NB4 (cell line): ENCODE data around the gene ANKRD13B.
A peak's percentile ranks its signal among the peaks of the same experiment; 100 is the strongest.

Experiments
- DNase-seq: peaks from one replicate; pipeline ENCODE4 v3.0.0; 2010; ENCODE audit warnings: low read depth
- H3K4me3 ChIP-seq: one replicate; pipeline ENCODE4 v1.5.1; 2011; ENCODE audit warnings: mild to moderate bottlenecking, low read depth, low read length, moderate library complexity
- CTCF ChIP-seq: IDR thresholded peaks from one replicate; pipeline ENCODE4 v1.5.1; 2012; ENCODE audit warnings: low read depth, low read length
- MYC ChIP-seq: IDR thresholded peaks from 2 replicates; pipeline ENCODE4 v1.6.1; 2011; ENCODE audit warnings: low read depth, low read length
- POLR2A ChIP-seq: IDR thresholded peaks from 2 replicates; pipeline ENCODE4 v1.6.1; 2011; ENCODE audit warnings: mild to moderate bottlenecking; ENCODE audit not compliant: insufficient read length; ENCODE audit errors: extremely low read depth
- TF ChIP-seq, protein P1 (sequence below): IDR thresholded peaks from 2 replicates; pipeline ENCODE4 v1.6.1; 2011; ENCODE audit warnings: low read depth, low read length

Gene ANKRD13B

DNA sequence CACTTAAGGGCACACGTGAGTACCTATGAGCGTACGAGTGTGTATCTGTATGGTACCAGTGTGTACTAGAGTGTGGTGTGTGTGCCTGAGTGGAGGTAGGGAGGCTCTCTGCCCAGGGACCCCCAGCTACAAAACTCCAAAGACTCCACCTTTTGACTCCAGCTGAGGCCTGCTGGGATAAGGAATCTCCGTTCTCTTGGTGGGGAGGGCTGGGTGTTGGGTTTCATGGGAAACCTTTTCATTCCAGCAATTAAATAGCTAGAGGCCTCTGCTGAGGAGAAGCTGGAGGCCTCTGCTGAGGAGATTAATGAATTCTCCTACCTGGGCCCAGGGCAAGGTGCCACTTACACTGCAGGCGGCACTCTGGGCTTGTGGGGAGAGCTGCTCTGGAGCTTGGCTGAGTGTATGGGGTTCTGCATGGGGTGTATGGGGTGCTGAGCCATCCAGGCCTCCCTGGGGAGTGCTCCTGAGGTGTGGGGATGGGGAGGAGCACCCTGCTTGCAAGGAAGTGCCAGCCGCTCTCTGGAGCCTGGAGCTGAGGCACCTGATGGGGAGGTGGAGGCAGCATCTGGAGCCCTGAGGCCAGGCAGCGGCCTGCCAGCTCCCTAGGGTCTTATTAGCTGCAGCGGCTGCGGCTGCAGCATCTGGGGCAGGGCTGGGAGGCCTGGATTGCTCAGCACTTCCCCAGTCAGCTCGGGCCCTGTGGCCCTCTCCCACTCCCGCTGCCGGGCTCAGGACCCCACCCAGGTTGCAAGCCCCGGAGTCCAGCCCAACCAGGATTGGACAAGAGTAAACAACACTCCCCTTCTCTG, 4.6 kb downstream of the ANKRD13B start:
- TF ChIP-seq POLR2A (no peak), MYC (no peak), CTCF (no peak)
- TF ChIP-seq, protein P1, sequence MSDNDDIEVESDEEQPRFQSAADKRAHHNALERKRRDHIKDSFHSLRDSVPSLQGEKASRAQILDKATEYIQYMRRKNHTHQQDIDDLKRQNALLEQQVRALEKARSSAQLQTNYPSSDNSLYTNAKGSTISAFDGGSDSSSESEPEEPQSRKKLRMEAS: no peak
- peak; percentile 82 for DNase-seq
- H3K4me3 ChIP-seq: no peak overlapping the region

DNA sequence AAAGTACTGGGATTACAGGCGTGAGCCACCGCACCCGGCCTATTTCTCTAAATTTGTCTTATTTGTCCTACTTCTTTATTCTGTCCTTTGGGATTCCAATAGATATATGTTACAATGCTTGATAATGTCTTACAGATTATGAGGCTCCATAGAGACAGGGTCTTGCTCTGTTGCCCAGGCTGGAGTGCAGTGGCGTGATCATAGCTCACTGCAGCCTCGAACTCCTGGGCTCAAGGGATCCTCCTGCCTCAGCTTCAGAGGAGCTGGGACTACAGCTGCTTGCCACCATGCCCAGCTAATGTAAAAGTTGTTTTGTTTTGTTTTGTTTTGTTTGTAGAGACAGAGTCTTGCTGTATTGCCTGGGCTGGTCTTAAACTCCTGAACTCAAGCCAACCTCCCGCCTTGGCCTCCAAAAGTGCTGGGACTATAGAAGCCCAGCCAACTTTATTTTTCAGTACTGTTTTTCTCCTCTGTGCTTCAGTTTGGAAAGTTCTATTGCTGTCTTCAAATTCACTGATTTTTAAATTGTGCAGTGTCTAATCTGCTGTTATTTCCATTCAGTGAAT, 10.3 kb downstream of the ANKRD13B start:
- TF ChIP-seq POLR2A (no peak), MYC (no peak), CTCF (no peak)
- TF ChIP-seq, protein P1: no peak
- no peak for DNase-seq
- H3K4me3 ChIP-seq: no peak overlapping the region

DNA sequence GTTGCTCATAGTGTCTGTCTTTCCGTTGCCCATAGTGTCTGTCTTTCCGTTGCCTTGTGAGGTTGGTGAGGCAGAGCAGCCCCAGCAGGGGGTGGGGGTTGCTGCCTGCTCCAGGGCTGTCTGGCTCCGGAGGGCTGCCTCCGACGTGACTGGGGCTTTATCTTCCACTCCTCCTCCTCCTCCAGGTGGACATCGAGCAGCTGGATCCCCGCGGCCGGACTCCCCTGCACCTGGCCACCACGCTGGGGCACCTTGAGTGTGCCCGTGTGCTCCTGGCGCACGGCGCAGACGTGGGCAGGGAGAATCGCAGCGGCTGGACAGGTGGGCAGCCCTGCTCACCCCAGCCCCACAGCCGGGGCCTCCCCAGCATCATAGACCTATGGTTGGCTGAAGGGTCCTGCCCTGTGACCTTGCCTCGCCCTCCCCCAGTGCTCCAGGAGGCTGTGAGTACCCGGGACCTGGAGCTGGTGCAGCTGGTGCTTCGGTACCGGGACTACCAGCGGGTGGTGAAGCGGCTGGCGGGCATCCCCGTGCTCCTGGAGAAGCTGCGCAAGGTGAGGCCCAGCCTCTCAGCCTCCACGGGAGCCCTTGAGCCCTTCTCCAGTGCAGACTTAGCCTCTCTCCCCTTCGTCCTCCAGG, 14.7 kb downstream of the ANKRD13B start:
- TF ChIP-seq, protein P1: no peak
- no peak for TF ChIP-seq CTCF
- DNase-seq: no peak
- H3K4me3 ChIP-seq: no peak overlapping the region

GRCh38 chr17:29608986-29609385, 16.1 kb downstream of the ANKRD13B start:
- TF ChIP-seq, protein P1: no peak
- TF ChIP-seq MYC: no peak
- no peak for TF ChIP-seq CTCF
- TF ChIP-seq POLR2A: no peak
- DNase-seq: no peak

GRCh38 chr17:29610395-29610794, 17.5 kb downstream of the ANKRD13B start:
- DNase-seq: no peak
- H3K4me3 ChIP-seq: no peak overlapping the region
- TF ChIP-seq, protein P1: no peak
- TF ChIP-seq CTCF (no peak), POLR2A (no peak), MYC (no peak)

More at GRCh38 chr17:29608986-29609385, 16.1 kb downstream of the ANKRD13B start:
- H3K4me3 ChIP-seq: no peak overlapping the region
